ENCODE results near the gene CASTOR1.

Gene CASTOR1

DNA sequence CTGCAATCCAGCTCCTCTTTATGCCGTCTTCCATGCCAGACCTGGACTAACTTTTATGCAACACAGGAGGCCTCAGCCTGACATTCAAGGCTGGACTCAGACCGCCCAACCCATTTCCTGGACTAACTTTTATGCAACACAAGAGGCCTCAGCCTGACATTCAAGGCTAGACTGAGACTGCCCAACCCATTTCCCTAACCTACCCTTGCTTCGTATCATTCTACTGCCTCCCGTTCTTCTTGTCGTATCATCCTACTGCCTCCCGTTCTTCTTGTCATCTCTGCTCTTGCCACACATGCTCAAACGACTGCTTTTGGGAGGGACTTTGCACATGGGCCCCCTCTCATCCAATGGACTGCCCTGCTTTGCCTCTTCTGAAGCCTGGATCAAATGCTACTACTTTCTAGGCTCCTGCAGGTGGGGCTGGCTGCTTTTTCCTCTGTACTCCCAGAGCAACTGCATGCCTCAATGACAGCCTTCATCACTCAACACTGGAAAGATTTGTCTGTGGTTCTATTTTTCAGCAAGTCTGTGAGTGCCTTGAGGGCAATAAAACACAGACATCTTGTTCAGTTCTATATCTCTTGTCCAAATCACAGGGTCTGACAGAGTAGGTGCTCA, 29.6 kb upstream of the CASTOR1 start:
- no peak for DNase-seq

DNA sequence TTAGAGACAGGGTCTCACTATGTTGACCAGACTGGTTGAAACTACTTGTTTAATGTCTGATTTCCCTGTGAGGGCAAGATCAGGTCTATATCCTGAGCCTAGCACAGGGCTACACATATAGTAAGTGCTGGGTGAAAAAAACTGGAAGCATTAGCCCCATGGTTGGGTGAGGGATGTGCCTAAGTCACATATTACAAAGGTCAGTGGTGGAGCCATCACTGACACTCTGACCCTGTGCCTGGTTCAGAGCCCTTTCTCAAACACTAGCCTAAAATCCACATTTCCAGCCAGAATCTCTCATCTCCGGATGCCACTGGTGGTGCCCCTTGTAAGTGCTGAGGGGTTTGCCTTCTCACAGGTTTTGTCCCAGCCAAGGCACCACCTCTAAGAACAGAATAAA, 28.5 kb upstream of the CASTOR1 start:
- no peak for DNase-seq

DNA sequence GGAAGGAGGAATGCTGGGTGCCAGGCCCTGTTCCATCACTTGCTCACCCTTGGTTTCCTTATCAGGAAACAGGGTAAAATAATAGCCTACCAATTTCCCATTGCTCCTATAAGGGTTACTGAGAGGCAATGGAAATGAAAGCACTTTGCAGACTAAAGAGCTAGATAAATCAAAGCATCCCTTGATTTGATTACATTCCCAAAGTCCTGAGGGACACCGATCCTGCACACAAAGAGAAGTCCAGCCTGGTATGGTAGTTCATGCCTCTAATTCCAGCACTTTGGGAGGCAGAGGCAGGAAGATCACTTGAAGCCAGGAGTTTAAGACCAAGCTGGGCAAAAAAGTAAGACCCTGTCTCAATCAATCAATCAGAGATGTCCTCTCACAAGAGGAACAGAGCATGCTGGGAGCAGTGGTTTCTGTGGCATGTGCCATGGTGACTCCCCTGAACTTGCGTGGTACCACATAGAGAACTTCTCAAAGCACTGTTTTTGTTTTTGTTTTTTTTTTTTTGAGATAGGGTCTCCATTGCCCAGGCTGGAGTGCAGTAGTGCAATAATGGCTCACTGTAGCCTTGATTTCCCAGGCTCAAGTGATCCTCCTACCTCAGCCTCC, 26.8 kb upstream of the CASTOR1 start:
- DNase-seq: no peak

DNA sequence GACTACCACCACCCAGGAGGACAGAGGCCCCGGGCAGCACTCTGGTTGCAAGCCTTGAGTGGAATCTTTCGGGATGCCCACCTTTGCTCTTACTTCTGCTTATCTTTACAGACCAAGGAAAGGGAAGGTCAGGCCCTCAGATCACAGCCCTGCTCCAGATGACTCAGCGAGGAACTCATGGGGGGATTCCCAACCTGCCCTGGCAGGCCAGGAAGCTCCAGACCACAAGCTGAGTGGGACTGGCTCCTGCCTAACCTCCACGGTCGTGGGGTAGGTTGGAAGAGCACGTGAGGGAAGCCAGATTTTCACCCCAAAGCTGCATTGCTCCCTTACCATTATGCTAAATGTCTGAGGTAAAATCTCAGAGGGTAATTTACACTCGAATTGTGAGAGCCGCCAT, 25.6 kb upstream of the CASTOR1 start:
- peak; percentile 14 for DNase-seq

DNA sequence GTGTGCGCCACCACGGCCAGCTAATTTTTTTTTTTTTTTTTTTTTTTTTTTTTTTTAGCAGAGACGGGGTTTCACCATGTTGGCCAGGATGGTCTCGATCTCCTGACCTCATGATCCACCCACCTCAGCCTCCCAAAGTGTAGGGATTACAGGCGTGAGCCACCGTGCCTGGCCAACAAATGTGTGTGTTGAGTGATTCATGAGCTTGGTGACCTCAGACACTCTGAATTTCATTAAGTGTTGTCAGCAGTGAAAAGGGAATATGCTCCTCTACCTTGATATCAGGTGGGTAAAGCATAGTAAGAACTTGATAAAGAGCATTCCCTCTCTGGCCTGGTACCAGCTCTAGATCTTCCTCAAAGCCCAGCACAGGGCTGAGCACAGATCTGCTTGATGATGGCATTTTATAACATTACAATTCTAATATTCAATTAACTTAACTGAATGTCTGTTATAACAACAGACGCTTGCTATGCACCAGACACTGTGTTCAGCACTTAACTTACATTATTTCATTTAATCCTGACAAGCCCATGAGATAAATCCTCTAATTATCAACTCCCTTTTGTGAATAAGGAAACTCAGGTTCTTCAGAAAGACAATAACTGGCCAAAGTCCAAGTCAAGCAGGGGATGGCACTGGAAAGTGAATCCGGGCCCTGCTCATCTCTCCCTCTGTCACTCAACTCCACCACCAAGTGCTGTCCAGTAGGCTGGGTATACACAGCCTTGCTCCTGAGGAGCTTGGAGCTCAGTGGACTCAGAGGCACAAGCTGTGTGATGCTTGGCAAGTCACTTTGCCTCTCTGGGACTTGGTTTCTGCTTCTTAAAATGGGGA, 24.4 kb upstream of the CASTOR1 start:
- no peak for DNase-seq

DNA sequence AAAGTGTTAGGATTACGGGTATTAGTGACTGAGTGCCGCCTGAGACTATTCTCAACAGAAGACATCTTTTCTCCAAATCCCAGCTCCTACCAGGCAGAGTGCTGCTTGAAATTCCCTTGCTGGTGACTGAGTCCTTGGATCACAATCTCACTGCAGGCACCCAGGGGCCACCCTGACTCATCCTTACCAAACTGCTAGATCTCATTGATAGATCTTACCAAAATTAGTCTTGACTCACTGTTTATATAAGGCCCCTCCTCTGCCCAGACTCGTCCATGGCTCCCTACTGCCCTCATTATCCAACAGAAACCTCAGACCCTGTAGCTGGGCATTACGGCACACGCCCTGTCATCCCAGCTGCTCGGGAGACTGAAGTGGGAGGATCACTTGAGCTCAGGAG, 22.7 kb upstream of the CASTOR1 start:
- no peak for DNase-seq

DNA sequence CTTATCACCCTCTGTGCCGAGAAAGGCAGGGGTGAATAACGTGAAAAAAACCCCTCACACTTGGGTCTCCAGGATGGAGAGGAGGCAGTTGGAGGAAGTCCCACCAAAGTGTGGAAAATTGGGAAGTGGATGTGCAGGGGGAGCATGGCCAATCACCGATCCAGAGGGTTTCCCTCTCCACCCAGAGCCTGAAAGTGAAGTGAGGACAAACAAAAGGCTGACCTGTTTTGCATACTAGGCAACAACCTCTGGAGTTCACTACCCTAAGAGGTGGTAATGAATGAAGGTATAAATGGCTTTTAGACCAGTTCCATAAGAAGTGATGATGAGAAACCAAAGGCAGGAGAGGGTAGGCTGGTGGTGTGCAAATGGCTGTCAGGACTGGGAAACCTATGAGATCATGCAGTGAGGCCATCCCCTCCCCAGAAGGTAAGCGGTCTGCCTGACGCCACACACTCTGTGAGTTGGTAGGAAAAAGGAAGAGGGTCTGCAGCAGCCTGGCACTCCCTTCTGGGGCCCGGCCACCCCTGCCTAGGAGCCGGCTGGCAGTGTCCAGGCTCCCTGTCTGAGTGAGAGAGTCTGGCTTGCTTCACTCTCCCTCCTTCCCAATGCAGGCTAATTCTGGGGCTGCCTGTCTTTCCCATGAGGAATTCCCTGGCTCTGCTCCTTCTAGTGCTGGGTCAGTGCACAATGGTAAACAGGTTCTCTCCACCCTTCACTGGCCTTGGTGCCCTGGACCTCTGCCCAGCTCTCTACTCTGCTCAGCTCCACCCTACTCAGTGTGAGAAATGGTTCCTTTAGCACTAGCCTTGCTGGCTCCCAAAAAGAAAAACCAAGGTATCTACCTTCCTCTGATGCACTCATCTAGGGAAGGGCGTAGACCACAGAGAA, 21.8 kb upstream of the CASTOR1 start:
- DNase-seq: no peak

DNA sequence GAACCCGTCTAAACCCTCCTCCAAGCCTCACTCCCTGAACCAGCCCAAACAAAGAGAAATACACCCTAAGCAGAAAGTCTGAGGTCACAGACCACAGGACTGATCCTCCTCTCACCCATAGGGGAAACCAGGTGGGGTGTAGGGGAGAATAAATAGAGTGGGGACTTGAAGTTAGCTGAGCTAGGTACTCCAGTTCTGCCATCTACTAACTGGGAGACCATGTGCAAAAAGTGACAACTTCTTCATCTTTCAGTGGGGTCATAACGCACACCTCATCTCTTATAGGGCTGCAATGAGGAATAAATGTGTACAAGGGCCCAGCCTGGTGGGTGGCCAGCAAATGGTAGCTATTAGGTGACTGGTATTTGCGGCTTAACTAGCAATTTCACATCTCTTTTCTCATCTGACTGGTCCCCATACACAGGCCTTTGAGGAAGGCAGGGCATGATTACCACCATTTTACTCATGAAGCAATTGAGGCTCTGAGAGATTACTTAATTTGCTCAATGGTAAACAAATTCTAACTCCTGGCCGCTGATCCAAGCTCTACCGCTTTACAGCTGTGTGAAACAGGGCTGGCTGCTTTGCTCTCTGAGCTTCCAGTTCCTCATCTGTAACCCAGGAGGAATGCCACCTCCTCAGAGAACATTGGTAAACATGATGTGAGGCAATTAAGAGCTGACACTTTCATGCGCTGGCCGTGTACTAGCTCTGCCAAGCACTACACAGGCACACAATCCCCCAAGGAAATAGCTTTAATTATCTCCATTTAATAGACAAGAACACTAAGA, 20.8 kb upstream of the CASTOR1 start:
- peak; percentile 22 for DNase-seq

DNA sequence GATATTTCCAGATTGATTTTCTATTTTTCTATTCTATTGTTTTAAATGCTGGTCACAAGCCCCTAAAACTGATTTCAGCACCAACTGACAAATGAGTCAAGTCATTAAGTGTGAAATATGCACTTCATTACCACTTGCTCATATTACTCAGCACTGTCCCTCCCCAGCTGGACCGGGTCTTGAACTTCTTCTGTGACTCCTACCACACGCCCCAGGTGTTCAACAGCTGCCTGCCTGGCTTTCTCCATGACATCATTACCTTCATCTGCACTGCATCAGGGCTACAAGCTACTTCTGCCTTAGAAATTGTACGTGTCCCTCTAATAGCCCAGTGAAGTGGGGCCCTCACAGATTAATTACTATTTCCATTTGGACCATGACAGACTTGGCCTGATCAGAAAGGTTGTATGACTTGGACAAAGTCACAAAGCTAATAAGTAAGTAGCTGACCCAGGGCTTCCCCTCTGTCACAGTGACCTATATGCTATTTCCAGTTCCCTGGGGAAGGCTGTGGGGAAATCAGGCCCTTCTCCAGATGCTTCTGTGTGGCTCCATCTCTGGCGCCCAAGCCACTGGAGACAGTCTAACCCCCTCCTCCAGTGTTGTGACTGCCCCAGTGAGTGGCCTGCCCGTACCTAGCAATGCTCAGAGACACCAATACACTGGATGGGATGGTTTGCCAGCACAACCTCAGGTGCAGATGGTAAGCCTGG, 19.4 kb upstream of the CASTOR1 start:
- no peak for DNase-seq

DNA sequence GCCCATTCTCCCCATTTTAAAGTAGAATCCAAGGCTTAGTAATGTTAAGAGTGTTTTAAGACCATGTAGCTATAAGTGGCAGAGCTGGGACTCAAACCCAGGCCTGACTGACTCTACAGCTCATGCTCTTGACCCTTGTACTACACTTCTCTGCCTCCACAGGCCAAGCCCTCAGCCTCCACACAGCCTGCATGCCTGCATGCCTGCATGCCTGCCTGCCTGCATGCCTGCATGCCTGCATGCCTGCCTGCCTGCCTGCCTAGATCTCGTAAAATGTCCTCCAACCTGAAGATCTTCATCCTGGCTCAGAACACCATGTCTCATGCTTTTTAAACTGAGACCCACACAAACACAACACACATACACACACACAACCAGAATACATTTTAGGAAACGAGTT, 18.8 kb upstream of the CASTOR1 start:
- DNase-seq: no peak

DNA sequence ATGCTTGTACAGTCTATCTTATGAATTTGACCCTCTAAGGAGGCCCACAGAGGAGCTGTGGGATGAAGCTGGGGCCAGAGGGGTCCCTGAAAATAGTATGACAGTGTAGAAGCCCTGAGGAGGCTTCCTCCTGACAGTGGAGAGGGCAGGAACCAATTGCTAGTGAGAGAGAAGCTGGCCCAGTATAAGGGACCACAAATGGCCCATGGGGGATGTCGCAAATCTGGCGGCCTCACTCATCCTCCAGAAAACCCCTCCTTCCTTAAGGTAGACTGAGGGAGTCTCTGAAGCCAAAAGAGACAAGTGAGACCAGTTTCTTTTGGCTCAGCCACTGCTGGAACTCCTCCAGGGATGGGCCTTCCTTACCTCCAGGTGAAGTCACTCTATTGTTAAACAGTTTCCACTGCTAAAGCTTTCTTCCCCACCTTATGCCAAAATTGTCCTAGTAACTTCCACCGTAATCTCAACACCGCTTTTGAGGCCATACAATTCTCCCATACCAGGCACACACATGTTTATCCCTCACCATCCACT, 17.8 kb upstream of the CASTOR1 start:
- DNase-seq: no peak

DNA sequence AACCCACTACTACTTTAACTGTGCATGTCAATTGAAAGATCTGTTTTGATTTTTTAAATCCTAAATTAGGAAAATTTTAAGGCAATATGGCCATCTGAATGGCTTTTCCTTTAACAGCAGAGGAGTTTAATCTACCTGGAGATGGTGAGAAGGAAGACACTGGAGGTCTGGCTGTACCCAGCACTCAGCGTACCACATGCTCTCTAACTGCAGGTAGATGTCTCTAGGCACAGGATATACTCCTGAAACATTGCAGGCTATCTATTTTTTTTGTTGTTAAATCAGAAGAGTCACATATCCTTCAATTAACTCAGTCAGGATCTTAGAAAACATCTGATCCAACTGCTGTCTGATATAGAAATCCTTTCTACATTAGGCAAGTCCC, 17.3 kb upstream of the CASTOR1 start:
- DNase-seq: no peak

DNA sequence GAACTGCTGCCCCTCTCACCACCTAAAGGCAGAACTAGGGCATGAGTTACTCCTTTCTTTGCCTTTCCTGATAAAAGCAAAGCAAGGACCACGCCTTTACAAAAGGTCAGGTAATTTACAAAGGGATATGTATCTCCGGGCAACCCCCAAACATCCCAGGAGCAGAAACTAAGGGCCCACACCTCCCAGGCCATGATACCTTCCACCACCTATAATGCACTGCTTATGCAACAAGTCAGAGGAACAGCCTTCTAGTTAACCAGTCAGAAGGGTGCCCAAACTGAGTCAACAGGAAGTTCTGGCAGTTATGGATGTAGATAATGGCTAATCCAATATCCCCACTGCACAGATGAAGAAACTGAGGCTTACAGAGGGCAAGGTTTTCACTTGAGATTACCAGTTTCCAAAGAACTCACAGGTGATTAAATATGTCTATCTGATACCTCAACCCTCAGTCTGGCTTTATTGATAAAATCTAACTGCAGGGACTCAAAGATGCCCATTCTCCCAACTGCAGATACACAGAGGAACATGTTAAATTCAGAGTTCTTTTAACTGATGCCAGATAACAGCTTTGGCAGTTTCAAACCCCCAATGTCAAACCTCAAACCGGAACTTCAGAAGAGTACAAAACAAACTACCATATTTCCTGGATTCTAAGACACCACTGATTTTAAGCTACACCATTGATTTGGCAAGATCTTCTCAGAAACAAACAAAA, 16.8 kb upstream of the CASTOR1 start:
- peak; percentile 21 for DNase-seq

DNA sequence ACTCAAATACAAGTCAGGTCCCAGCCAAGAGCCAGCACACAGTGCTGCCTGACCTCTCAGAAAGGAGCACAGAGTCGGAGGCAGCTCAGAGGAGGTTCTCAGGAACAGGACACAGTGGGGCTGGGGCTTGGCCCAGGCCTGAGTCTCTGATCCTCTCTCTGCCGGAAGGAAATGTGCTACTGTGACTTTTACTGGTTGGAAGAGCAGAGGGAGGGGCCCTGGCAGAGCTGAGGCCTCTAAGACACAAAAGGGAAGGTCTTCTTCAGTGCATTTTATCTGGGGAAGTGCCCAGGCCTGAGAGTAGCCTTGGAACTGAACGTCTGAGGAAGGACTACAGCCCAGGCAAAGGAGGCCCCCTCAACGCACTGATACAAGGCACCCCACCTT, 16.2 kb upstream of the CASTOR1 start:
- DNase-seq: peak; percentile 72

DNA sequence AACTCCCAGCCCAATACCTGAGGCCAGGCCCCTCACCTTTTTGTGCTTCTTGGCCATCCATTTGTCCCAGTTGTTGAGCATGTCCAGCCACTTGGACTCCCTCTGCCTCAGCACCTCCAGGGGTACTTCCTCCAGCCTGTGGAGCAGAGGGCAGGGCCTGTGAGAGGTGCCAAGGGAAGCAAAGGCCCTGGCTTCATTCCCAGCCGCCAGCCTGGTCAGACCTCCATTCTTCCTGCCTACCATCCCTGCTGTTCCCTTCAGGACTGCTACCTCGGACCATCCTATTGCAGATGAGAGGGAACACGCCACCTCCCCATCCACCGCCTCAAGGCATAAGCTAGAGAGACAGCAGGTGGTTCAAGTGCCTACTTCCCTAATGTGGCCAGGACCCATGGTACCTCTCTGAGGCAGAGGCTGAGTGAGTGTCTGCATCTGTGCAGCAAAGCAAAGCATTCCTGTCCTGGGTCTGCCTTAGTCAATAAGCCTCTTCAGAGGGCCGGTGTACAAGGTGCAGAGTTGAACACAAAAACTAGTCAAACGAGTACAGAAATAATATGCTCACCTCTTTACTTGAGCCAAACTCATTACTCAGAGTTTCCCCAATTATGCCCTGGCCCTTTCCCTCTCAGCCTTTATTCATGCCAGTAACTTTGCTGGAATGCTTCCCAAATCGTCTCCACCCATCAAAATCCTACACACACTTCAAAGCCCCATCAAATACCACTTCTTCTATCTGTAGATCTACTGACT, 15.4 kb upstream of the CASTOR1 start:
- no peak for DNase-seq

DNA sequence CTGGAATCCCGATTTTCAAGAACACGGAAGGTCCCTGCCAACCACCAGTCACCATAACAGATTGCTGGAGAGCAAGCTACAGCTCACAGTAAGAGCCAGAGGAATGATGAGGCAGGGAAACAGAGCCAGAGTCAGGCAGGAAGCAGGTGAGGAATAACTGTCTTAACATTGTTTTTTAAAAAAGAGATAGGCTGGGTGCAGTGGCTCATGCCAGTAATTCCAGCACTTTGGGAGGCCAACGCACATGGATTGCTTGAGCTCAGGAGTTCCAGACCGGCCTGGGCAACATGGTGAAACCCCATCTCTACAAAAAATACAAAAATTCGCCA, 13.5 kb upstream of the CASTOR1 start:
- no peak for DNase-seq

DNA sequence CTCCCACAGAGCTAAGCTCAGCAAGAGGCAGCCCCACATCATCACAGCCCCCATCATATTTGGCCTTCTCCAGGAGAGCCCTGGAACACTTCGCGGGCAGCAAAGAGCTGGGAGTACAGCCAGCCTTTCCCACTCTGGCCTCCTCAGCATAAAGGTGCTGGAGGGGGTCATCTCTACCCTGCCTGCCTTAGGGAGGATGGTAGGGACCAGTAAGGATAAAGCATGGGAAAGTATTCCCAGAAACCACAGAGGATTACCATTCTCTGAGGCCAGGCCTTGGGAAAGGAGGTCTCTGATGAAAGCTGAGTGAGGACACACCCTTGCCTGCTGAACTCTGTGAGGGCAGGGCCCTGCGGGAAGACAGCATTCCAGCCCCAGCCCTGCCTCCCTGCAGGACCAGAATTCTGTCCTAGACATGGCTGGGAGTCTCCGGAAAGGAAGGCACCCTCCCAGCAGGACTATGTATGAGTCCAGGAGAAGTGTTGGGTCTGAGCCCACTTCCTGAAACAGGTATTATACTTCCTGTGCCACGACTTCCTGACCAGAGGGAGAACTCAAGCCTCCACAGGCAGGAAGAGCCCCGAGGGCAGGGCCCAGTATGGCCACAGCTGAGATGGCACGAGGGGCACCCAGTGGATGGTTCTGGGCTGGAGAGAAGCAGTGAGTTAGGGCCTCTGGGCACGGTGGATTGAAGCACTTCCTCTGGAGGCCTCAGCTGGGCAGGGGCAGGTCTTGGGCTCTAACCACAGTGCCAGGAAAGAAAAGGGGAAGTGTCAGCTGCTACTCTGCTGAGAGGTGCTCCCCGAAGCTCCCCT, 12.9 kb upstream of the CASTOR1 start:
- peak; percentile 76 for DNase-seq

DNA sequence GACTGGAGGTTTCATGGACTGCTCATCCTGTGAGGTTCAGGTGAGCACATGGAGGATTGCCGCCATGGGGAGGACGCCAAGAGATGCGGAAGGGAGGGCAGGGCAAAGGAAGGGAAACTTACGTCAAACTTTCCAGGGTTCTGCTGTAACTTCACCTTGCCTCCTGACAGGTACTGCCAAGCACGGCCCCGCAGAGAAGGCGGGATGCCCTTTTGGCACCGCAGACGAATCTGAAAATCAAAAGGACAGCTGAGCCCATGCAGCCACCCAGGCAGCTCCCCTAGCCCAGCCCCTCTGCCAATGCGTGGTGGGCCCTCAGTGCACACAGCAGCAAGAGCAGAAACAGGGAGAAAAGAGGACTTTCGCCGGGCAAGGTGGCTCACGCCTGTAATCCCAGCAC, 10.0 kb upstream of the CASTOR1 start:
- no peak for DNase-seq

DNA sequence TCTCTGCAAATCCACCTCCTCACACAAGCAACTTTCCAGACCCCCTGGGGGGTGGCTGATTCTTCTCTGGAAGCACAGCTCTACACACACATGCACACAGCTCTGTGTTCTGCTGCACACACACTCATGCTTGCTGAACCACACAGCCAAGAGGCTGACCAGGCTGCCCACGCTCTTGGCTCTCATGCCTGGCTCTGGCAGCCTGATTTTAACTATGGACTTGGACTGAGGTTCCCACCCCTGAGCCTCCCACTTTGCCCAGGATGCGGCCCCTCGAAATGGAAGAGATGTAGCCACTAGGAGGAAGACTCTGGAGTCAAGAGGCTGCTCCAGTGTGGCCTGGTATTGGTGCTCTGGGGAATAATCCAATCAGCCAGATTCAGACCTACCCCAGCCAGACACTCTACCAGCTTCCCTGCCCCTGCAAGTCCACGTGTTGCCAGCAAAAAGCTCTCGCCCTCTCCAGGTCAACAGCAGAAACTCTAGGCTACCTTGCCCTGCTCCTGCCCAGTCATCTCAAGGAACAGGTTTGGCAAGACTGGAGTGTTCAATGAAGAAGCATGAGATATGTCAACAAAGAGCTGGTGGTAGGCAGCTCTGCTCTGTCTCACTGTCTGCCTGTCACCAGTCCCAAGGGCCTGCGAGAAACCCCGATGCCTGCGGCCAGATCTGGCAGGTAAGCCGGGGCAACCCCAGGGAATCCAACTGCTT, 8.8 kb upstream of the CASTOR1 start:
- no peak for DNase-seq

Data from GDM1 (cell line).